HG03520 (cell line): Measurements from ENCODE around the gene YWHAB.
A peak's percentile ranks its signal among the peaks of the same experiment; 100 is the strongest.
"Not testable (repeated sequence)": the region's sequence is repeated elsewhere in the genome, so short reads cannot be mapped to it uniquely, and the experiment has no call there.

Experiments used
- ATAC-seq: cut with Tn5 transposase; IDR thresholded peaks from one replicate; pipeline ENCODE4 v1.9.1; 2021; ENCODE audit warnings: mild to moderate bottlenecking, moderate library complexity; ENCODE audit not compliant: unreplicated experiment

Gene YWHAB

DNA sequence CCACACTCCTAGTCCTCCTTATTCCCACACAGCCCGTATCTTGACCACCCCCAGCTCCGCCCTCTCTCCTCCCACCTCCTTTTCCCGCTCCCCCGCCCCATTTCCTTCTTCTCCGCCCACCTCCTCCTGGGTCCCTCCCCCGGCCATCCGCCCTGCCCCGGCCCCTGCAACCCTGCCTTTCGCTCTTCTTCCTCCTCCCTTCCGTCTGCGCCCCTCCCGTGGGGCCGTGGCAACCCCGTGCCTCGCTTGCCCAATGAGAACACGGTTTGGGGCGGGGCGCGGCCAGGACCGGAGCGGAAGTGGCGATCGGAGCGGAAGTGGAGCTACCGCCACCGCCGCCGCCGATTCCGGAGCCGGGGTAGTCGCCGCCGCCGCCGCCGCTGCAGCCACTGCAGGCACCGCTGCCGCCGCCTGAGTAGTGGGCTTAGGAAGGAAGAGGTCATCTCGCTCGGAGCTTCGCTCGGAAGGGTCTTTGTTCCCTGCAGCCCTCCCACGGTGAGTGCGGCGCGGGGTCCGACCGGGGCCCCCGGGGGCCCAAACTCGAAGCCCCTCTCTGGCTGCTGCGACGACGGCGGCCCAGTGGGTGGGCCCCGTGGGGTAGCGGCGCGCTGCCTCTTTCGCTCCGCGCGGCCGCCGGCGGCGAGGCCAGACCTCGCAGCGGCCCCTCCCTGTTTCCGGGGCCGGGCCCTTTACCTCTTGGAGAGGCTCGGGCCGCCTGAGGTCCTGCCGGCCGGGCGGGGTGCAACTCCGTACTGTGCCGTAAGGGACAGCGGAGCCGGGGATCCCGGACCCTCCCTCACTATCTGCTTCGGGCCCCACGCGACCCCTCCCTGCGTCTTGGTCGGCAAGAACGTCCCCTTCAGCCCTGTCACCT lies at the start of gene YWHAB:
Gene YWHAB, plus strand, starts transcription at position 314 of the 874 bp plus-strand sequence. CDS start 15,829 bp downstream, outside the sequence.
- peak; percentile 88 for ATAC-seq

- no peak for ATAC-seq
These were observed 48.8 kb upstream of the YWHAB start for GRCh38 chr20:44836601-44837120.

GRCh38 chr20:44837946-44838345 lies 47.6 kb upstream of the YWHAB start:
- ATAC-seq: no peak

DNA sequence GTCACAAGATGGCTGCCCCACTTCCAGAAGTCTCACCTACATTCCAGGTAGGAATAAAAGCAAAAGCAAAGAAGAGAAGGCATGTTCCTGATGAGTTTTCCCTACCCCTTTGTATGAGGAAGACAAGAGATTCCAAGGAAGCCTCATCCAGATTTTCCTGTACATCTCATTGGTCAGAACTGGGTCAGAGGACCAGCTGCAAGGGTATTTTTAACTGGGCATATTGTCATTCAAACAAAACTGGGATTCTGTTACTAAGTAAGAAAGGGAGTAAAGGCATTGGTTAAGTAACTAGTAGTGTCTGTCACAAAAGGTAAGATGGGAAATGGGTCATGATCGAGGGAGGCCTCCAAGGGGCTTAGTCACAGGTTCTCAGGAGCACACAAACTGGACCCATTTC lies 47.0 kb upstream of the YWHAB start:
- ATAC-seq: no peak

- no peak for ATAC-seq
These were observed 46.0 kb upstream of the YWHAB start for GRCh38 chr20:44839481-44839880.

DNA sequence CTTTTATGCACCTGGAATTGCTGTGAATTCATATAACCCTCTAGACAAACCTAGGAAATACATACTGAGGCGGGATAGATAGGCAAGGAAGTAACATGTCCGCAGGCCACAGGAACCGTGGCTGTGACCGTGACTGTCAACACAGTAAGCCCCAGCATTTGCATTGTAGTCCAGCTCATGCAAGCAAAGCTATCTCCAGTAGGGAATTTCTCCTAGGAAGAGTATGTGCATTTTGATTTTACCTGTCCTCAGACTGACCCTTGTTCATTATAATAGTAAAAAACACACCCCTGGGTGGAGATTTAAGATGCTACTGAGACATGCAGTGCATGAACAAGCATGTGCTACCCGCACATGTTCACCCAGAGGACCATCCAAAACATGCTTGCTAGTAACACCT lies 44.7 kb upstream of the YWHAB start:
- no peak for ATAC-seq

- ATAC-seq: no peak
These were observed 43.5 kb upstream of the YWHAB start for GRCh38 chr20:44841955-44842354.

DNA sequence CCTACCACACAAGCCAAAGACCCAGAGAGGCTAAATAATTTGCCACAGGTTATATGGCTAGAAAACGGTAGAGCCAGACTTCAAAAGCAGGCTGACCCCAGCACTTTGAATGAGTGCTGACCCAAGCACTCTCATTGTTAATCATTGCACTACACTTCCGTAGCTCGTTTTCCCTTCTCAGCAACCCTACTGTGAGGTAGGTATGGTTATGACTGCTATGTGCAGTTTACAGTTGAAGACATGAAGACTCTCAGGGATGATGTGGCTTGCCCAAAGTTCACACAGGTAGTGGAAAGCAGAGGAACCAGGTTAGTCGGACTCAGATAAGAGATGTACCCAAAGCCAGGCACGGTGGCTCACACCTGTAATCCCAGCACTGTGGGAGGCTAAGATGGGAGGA lies 41.6 kb upstream of the YWHAB start:
- ATAC-seq: no peak

- ATAC-seq: no peak
These were observed 37.1 kb upstream of the YWHAB start for GRCh38 chr20:44848254-44849015.

- no peak for ATAC-seq
These were observed 35.8 kb upstream of the YWHAB start for GRCh38 chr20:44849703-44850102.

- no peak for ATAC-seq
These were observed 35.2 kb upstream of the YWHAB start for GRCh38 chr20:44850272-44850671.

GRCh38 chr20:44850837-44851236 lies 34.7 kb upstream of the YWHAB start:
- ATAC-seq: no peak

DNA sequence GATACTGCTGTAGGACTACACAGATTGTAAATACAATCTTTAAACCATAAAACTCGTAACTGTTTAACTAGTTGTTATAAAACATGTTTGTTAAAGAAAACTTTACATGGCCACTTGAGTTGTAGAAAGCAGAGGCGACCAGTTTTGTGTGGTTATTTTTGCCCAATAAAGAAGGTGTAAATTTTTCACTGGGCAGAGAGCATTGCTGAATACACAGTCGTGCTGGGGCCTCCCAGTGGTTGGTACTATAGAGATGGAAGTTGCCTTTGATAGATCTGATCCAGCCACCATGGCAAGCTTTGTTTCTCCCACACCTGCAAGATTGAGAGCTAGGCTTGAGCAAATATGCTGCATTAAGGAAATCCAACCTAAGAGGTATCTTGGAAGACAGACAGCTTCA lies 34.0 kb upstream of the YWHAB start:
- no peak for ATAC-seq

- no peak for ATAC-seq
These were observed 29.1 kb upstream of the YWHAB start for GRCh38 chr20:44856442-44856841.

DNA sequence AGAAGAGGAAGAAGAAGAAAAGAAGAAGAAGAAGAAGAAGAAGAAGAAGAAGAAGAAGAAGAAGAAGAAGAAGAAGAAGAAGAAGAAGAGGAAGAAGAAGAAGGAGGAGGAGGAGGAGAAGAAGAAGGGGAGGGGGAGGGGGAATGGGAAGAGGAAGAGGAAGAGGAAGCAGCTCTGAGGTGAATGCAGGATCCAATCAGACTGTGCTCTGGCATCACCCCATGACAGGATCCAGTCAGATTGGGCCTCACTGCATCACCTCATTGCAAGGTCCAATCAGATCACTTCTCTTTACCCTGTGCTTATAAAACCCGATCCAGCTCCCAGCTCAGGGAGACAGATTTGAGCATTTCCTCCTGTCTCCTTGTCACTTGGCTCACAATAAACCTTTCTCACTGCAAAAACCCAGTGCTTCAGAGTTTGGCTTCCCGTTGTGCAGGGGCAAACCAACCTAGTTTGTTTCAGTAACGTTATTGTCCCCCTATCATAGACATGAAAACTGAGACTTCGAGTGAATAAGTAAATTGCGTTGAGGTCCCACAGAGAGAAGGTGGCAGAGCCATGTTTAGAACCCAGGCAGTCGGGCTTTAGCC lies 28.6 kb upstream of the YWHAB start:
- no peak for ATAC-seq

DNA sequence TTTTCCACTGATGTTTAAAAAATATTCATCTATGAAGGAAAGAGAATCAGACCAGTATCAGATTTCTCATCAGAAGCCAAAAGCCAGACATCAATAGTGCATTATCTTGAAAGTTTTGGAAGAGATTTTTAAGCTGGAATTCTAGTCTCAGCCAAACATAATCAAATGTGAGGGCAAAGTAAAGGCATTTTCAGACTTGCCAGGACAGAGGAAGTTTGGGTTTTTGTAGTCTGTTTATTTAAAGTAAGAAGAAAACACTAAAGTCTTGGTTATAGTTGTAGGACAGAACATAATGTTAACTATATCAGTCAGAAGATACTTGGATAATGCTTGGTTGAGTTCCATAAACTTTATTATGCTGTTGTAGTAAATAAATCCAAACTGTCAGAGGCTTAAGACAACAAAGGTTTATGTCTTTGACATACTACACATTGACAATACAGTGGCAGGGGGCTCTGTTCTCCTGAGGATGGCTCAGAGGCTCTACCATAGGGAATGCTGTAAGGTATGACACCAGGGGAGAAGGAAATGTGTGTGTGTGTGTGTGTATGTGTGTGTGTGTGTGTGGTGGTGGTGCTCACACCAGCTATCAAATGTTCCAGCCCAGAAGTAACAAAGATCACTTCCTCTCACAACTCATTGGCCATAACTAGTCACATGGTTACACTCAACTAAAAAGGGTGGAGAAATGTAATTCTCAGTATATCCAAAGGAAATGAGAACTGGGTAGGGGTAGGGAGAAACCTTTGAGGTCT lies 26.7 kb upstream of the YWHAB start:
- ATAC-seq: no peak

GRCh38 chr20:44861531-44862006 lies 23.9 kb upstream of the YWHAB start:
- ATAC-seq: no peak

- ATAC-seq: no peak
These were observed 23.2 kb upstream of the YWHAB start for GRCh38 chr20:44862286-44862685.

DNA sequence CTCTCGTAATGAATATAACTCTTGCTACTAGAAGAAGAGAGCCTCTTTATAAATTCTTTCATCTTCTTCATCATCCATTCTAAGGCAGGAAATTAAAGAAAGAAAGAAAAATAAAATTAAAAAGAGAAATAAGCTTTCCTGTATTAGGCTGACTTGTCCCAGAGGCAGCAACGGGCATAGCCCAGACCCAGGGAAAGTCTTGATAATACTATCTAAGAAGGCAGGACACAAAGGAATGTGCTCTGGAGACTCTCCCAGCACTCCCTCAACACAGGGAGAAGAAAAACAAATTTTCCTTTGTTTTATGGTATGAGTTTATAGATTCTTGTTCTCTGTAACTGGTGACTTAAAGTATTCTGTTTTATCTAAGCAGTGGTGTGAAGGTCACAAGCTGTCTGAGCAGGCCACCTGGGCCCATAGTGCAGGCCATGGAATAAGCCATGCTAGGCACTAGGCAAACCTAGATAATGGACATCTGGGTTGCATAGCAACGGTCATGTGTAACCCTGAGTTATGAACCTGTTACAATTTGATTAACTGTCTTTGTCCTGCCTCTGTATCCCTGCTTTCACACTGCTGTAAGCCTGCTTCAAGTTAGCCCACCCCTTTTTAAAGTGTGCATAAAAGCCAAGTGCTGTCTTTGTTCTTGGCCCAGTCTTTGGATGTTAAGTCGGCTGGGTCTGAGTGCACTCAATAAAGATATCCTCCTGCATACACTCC lies 22.0 kb upstream of the YWHAB start:
- not testable (repeated sequence) for ATAC-seq

GRCh38 chr20:44864493-44864892 lies 21.0 kb upstream of the YWHAB start:
- not testable (repeated sequence) for ATAC-seq
